PC-3 (cell line): Measurements from ENCODE around the gene MYL11.

ENCODE experiments used
- CTCF ChIP-seq: fragments of 300-600 bp; sonication (generic); conservative IDR thresholded peaks from 2 replicates; pipeline ENCODE4 v1.5.1; 2017; ENCODE audit warnings: antibody characterized with exemption, low read depth, mild to moderate bottlenecking, low read length
- EZH2 ChIP-seq: fragments of 300-600 bp; sonication (generic); IDR thresholded peaks from one replicate; pipeline ENCODE4 v1.6.1; 2017; ENCODE audit warnings: antibody characterized with exemption, mild to moderate bottlenecking, low read length; ENCODE audit not compliant: unreplicated experiment

GRCh38 chr16:30375864-30376263 lies 1.3 kb downstream of the MYL11 start:
- TF ChIP-seq CTCF, result no peak
- TF ChIP-seq EZH2, result no peak
